Measurements from ENCODE around the gene SPESP1. TPM values are rescaled to one million over a fixed set of nuclear protein-coding genes. Genes with fewer than 3 reads are reported as not detected.

The SPESP1 gene
- polyA plus RNA-seq, 1 donor: 2.3 TPM

DNA sequence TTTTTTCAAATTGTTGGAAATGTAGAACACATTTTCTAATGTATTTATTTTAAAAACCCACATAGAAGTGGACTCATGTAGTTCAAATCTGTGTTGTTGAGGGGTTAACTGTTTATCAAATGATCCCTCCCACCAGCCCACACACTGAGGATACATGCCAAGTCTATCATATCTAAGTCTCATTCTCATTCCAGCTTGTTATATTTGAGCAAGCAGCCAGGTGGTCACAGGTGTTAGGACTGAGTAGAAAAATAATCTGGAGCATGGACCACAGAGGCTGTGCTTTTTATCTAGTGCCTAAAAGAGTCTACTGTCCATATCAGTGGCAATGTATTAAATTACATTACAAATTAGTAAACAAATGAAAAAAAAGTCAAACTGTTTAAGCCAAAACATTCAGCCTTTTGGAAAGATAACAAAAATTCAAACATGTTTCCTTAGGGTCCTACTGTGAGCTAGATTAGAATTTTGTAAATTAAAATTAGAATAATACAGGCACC, 20.7 kb upstream of the SPESP1 start:
- no peak overlapping the region for H3K27ac ChIP-seq (ENCODE audit: low read length)
- no peaks in the 10 kb centered on the region for H3K36me3 ChIP-seq (ENCODE audit: control insufficient read depth, insufficient read depth, low read length)
- H3K9me3 ChIP-seq (ENCODE audit: control insufficient read depth, low read depth, low read length): no peaks in the 10 kb centered on the region
- no peak overlapping the region for H3K4me3 ChIP-seq (ENCODE audit: low read length)
- H3K27me3 ChIP-seq (ENCODE audit: control insufficient read depth, insufficient read depth, low read length): no peaks in the 10 kb centered on the region
- no peak for DNase-seq
- no peaks in the 10 kb centered on the region for H3K4me1 ChIP-seq (ENCODE audit: control insufficient read depth, insufficient read depth, low read length)

DNA sequence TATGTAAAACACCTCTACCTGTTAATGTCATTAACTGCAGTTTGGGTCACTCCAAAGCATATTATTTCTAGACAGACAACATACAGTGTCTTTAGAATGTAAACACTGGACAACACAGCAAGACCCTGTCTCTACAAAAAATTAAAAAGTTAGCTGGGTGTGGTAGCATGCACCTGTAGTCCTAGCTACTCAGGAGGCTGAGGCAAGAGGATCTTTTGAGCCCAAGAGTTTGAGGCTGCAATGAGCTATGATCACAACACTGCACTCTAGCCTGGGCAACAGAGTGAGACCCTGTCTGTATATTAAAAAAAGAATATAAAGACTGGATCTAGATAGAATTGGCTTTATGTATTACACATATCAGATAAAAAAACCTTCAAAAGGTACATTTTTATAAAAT, 20.0 kb upstream of the SPESP1 start:
- no peak overlapping the region for H3K27ac ChIP-seq (ENCODE audit: low read length)
- no peak for DNase-seq
- H3K4me1 ChIP-seq (ENCODE audit: control insufficient read depth, insufficient read depth, low read length): no peaks in the 10 kb centered on the region
- H3K36me3 ChIP-seq (ENCODE audit: control insufficient read depth, insufficient read depth, low read length): no peaks in the 10 kb centered on the region
- no peaks in the 10 kb centered on the region for H3K9me3 ChIP-seq (ENCODE audit: control insufficient read depth, low read depth, low read length)
- H3K27me3 ChIP-seq (ENCODE audit: control insufficient read depth, insufficient read depth, low read length): no peaks in the 10 kb centered on the region
- H3K4me3 ChIP-seq (ENCODE audit: low read length): no peak overlapping the region

DNA sequence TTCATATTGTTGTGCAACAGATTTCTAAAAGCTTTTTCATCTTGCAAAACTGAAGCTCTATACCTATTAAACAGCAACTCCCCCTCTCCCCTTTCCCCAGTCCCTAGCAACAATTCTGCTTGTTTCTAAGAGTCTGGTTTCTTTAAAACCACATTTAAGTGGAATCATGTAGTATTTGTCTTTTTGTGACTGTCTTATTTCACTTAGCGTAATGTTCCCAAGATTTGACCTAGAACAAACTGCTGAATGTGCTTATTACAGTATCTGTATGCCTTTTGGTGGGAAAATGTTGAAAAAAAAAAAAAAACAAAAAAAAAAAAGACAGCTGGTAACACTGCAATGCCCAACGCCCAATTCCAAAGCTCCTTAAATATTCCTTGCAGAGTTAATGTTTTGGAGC, 19.5 kb upstream of the SPESP1 start:
- Histone ChIP-seq H3K9me3 (ENCODE audit: control insufficient read depth, low read depth, low read length) (no peaks in the 10 kb centered on the region), H3K36me3 (ENCODE audit: control insufficient read depth, insufficient read depth, low read length) (no peaks in the 10 kb centered on the region), H3K27ac (ENCODE audit: low read length) (no peak overlapping the region), H3K4me3 (ENCODE audit: low read length) (no peak overlapping the region), H3K4me1 (ENCODE audit: control insufficient read depth, insufficient read depth, low read length) (no peaks in the 10 kb centered on the region), H3K27me3 (ENCODE audit: control insufficient read depth, insufficient read depth, low read length) (no peaks in the 10 kb centered on the region)
- no CpG with 5 or more reads among the region's 2 CpGs for WGBS (ENCODE audit: insufficient coverage, low lambda C conversion rate)
- DNase-seq: no peak

DNA sequence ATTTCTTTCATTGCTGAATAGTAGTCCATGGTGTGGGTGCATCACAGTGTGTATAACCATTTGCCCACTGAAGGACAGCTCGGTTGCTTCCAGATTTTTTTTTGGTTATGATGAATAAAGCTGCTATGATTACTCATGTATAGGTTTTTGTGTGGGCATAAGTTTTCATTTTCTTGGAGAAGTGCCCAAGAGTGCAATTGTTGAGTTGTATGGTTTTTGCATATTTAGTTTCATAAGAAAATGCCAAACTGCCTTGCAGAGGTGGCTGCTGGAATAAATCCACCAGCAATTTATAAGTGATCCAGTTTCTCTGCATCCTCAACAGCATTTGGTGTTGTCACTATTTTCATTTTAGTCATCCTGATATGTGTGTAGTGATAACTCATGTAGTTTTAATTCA, 8.4 kb upstream of the SPESP1 start:
- Histone ChIP-seq H3K36me3 (ENCODE audit: control insufficient read depth, insufficient read depth, low read length) (no peaks in the 10 kb centered on the region), H3K9me3 (ENCODE audit: control insufficient read depth, low read depth, low read length) (no peaks in the 10 kb centered on the region), H3K4me3 (ENCODE audit: low read length) (no peak overlapping the region), H3K27me3 (ENCODE audit: control insufficient read depth, insufficient read depth, low read length) (no peaks in the 10 kb centered on the region), H3K27ac (ENCODE audit: low read length) (no peak overlapping the region), H3K4me1 (ENCODE audit: control insufficient read depth, insufficient read depth, low read length) (no peaks in the 10 kb centered on the region)
- no CpG with 5 or more reads among the region's 1 CpG for WGBS (ENCODE audit: insufficient coverage, low lambda C conversion rate)
- DNase-seq: no peak

DNA sequence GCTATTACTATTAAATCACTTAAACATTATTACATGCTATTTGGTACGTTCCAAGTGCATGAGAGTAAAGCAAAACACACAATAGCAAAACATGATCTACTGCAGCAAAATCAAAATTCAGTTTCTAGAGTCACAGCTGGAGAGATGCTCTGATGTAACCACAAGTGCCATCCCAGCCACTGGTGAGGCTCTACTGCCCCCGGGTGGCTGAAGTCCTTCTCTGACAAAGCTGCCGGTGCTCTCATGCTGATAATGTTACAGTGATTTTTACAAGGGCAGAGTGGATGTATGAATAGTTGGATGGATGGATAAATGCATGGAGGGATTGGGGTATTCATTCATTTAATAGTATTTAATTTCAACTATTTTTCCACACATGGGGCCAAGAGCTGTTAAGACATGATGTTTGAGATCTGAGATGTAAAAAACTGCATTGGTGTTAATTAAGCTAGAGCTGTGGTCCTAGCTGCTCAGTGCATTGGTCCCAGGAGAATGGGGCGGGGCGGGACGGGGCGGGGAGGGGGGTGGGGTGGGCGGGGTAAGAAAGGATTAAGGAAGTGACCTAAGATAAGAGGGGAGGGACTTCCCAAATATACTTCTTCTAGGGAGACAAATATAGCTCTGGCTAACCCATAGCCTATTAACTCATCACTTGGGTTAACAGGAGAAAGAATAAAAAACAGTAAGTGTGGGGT, 5.3 kb upstream of the SPESP1 start:
- Histone ChIP-seq H3K4me1 (ENCODE audit: control insufficient read depth, insufficient read depth, low read length) (no peaks in the 10 kb centered on the region), H3K36me3 (ENCODE audit: control insufficient read depth, insufficient read depth, low read length) (no peaks in the 10 kb centered on the region), H3K9me3 (ENCODE audit: control insufficient read depth, low read depth, low read length) (peaks cover under 1% of the 10 kb centered on the region), H3K27ac (ENCODE audit: low read length) (no peak overlapping the region), H3K4me3 (ENCODE audit: low read length) (no peak overlapping the region), H3K27me3 (ENCODE audit: control insufficient read depth, insufficient read depth, low read length) (no peaks in the 10 kb centered on the region)
- WGBS (ENCODE audit: insufficient coverage, low lambda C conversion rate): no CpG with 5 or more reads among the region's 8 CpGs
- DNase-seq: peak; percentile 54 to 59

DNA sequence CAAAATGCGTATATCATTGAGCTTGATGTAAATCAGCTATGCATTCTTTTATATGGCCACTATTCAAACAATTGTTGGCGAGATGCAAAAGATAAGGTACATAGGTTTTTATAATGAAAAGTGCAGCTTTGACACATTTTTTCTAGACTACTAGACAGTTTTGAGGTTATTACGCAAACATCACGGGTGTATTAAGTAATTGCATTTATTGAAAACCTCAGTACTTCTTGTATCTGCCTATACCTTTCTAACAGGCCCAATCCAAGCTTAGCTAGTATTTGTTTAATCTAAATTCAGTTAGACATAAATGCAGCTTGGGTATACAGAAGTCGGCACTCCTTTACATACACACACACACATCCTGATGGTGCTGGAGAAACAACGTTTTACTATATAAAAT, 2.7 kb downstream of the SPESP1 start:
- Histone ChIP-seq H3K27me3 (ENCODE audit: control insufficient read depth, insufficient read depth, low read length) (no peaks in the 10 kb centered on the region), H3K36me3 (ENCODE audit: control insufficient read depth, insufficient read depth, low read length) (no peaks in the 10 kb centered on the region), H3K4me1 (ENCODE audit: control insufficient read depth, insufficient read depth, low read length) (no peaks in the 10 kb centered on the region), H3K9me3 (ENCODE audit: control insufficient read depth, low read depth, low read length) (peaks cover 9% of the 10 kb centered on the region), H3K27ac (ENCODE audit: low read length) (no peak overlapping the region), H3K4me3 (ENCODE audit: low read length) (no peak overlapping the region)
- 96% methylated on average over 5 of the region's 6 CpGs for WGBS (ENCODE audit: insufficient coverage, low lambda C conversion rate)
- no peak for DNase-seq

DNA sequence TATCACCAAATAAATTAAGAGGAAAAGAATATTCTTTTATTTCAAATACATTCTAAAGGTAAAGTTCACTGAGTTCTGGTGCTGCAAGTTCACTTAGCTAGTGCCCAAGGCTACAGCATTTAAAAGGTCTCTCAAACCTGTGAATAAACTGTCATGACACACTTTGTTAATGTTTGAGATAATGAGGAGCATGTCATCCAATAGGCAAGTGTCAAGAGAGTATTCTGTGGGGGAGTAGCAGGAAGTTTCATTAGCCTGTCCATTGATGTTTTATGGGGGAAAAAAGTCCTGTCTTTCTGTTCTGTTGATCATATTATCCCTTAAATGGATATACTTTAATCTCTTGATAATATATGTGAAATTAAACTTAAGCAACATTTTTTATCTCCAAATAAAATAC, 4.0 kb downstream of the SPESP1 start:
- Histone ChIP-seq H3K27ac (ENCODE audit: low read length) (no peak overlapping the region), H3K36me3 (ENCODE audit: control insufficient read depth, insufficient read depth, low read length) (no peaks in the 10 kb centered on the region), H3K27me3 (ENCODE audit: control insufficient read depth, insufficient read depth, low read length) (peaks cover 1% of the 10 kb centered on the region), H3K9me3 (ENCODE audit: control insufficient read depth, low read depth, low read length) (peaks cover 9% of the 10 kb centered on the region), H3K4me3 (ENCODE audit: low read length) (no peak overlapping the region), H3K4me1 (ENCODE audit: control insufficient read depth, insufficient read depth, low read length) (no peaks in the 10 kb centered on the region)
- no peak for DNase-seq

DNA sequence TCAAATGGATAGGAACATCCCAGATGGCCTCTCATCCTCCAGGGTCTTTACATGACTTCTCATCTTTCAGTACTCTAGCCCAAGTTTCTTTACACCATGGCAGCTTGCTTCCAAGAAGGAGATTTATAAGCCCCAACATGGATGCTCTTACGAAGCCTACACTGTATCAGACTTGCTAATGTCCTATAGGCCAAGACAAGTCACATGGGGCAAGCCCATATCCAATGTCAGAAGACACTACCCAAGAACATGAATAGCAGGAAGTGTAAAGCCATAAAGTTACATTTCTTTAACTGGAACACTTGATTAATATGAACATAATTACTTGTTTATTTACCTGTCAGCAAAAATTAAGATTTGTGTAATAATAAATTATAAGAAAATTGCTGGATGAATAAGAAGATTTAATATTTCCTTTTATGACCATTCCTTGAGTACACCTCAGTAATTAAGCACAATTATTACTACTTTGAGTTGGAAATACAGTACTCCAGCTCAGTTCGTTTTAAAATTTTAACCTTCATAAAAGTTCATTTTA, 5.1 kb downstream of the SPESP1 start:
- peaks cover 4% of the 10 kb centered on the region for H3K27me3 ChIP-seq (ENCODE audit: control insufficient read depth, insufficient read depth, low read length)
- no peaks in the 10 kb centered on the region for H3K36me3 ChIP-seq (ENCODE audit: control insufficient read depth, insufficient read depth, low read length)
- no peak for DNase-seq
- H3K4me3 ChIP-seq (ENCODE audit: low read length): no peak overlapping the region
- H3K9me3 ChIP-seq (ENCODE audit: control insufficient read depth, low read depth, low read length): peaks cover 4% of the 10 kb centered on the region
- 83% methylated on average over 1 of the region's 2 CpGs for WGBS (ENCODE audit: insufficient coverage, low lambda C conversion rate)
- no peaks in the 10 kb centered on the region for H3K4me1 ChIP-seq (ENCODE audit: control insufficient read depth, insufficient read depth, low read length)
- H3K27ac ChIP-seq (ENCODE audit: low read length): no peak overlapping the region

DNA sequence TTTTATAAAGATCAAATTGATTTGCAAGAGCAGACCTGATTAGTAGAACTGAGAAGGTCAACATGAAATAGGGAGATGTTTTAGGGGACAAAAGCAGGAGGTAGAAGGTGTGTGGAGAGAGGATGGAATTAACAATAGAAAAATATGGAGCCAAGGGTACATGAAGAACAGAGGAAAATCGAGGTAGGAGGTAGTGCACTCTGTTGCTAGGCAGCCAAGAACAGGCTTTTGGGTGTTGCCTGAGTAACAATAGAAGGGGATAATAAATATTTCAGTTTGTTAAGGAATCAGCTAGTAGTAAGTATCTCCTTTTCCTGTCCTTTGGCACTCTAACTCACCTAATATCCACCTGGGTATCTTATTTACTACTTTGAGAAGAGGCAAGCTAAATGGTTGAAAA, 9.2 kb downstream of the SPESP1 start:
- Histone ChIP-seq H3K36me3 (ENCODE audit: control insufficient read depth, insufficient read depth, low read length) (no peaks in the 10 kb centered on the region), H3K27me3 (ENCODE audit: control insufficient read depth, insufficient read depth, low read length) (peaks cover 7% of the 10 kb centered on the region), H3K4me1 (ENCODE audit: control insufficient read depth, insufficient read depth, low read length) (no peaks in the 10 kb centered on the region), H3K9me3 (ENCODE audit: control insufficient read depth, low read depth, low read length) (no peaks in the 10 kb centered on the region), H3K4me3 (ENCODE audit: low read length) (no peak overlapping the region), H3K27ac (ENCODE audit: low read length) (no peak overlapping the region)
- no CpG with 5 or more reads among the region's 1 CpG for WGBS (ENCODE audit: insufficient coverage, low lambda C conversion rate)
- no peak for DNase-seq

DNA sequence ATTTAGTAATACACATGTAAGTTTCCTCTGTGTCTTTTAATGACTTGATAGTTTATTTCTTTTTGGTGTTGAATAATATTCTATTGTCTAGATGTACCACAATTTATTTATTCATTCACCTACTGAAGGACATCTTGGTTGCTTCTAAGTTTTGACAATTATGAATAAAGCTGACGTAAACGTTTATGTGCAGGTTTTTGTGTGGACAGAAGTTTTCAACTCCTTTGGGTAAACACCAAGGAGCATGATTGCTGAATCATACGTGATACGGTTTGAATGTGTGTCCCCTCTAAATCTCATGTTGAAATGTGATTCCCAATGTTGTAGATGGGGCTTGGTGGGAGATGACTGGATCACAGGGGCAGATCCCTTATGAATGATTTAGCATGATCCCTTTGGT, 21.5 kb downstream of the SPESP1 start:
- H3K27me3 ChIP-seq (ENCODE audit: control insufficient read depth, insufficient read depth, low read length): no peaks in the 10 kb centered on the region
- peaks cover 4% of the 10 kb centered on the region for H3K9me3 ChIP-seq (ENCODE audit: control insufficient read depth, low read depth, low read length)
- no peaks in the 10 kb centered on the region for H3K4me1 ChIP-seq (ENCODE audit: control insufficient read depth, insufficient read depth, low read length)
- H3K4me3 ChIP-seq (ENCODE audit: low read length): no peak overlapping the region
- 83% methylated on average over 2 of the region's 4 CpGs for WGBS (ENCODE audit: insufficient coverage, low lambda C conversion rate)
- no peak for DNase-seq
- no peak overlapping the region for H3K27ac ChIP-seq (ENCODE audit: low read length)
- H3K36me3 ChIP-seq (ENCODE audit: control insufficient read depth, insufficient read depth, low read length): no peaks in the 10 kb centered on the region

DNA sequence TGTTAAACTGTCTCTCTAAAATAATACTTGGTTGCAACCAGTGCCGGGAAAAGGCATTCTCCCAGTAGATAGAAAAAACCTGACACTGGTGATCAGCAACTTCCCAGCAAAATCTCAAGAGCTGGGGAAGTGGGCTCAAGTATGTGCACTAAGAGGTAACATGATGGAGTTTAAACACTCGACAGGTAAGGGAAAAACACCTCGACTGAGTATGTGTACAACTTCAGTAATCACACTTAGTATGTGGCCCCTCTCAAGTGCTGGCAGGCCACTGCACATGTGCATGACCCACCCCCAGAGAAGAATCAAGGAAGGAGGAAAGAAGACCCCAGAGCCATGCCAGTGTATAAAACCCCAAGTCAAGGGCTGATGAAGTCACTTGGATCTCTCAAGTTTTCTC, 27.4 kb downstream of the SPESP1 start:
- WGBS (ENCODE audit: insufficient coverage, low lambda C conversion rate): no CpG with 5 or more reads among the region's 3 CpGs
- Histone ChIP-seq H3K9me3 (ENCODE audit: control insufficient read depth, low read depth, low read length) (no peaks in the 10 kb centered on the region), H3K36me3 (ENCODE audit: control insufficient read depth, insufficient read depth, low read length) (no peaks in the 10 kb centered on the region), H3K27ac (ENCODE audit: low read length) (no peak overlapping the region), H3K27me3 (ENCODE audit: control insufficient read depth, insufficient read depth, low read length) (no peaks in the 10 kb centered on the region), H3K4me1 (ENCODE audit: control insufficient read depth, insufficient read depth, low read length) (no peaks in the 10 kb centered on the region), H3K4me3 (ENCODE audit: low read length) (no peak overlapping the region)
- DNase-seq: no peak
